NB4 (cell line): ENCODE measurements around the gene CBX7.

Experiments
- MYC ChIP-seq: IDR thresholded peaks from 2 replicates; pipeline ENCODE4 v1.6.1; 2011; ENCODE audit warnings: low read depth, low read length
- POLR2A ChIP-seq: IDR thresholded peaks from 2 replicates; pipeline ENCODE4 v1.6.1; 2011; ENCODE audit warnings: mild to moderate bottlenecking; ENCODE audit not compliant: insufficient read length; ENCODE audit errors: extremely low read depth
- TF ChIP-seq, protein P1 (sequence below): IDR thresholded peaks from one replicate; pipeline ENCODE4 v1.5.1; 2012; ENCODE audit warnings: low read depth, low read length
- TF ChIP-seq, protein P2 (sequence below): IDR thresholded peaks from 2 replicates; pipeline ENCODE4 v1.6.1; 2011; ENCODE audit warnings: low read depth, low read length

DNA sequence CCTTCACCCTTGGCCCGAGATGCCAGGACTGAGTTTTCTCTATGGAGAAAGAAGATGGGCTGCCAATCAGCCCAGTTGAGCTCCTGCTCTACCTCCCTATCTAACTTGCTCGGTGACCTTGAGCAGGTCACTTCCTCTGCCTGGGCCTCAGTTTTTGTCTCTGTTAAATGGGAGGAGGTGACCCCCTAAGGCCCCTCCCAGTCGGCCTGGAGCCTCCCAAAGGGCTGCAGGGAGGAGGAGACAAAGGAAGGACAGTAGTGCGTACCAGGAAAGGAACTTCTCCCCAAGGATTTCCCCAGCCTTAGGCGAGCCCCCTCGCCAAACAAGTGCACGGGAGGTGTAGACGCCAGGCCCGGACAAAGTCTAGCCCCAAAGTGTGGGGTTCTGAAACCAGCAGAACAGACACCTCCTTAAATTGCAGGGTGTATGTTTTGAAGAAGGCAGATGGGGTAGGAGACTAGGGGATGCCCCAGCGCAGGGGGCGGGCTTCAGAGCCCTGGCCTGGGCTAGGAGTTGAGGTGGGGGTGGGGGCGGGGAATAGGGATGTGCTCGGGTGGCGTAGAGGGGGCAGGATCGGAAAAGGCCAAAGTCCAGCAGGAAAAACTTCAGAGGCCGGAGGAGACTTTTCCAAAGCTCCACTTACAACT, 1.0 kb downstream of the CBX7 start:
- TF ChIP-seq, protein P1, sequence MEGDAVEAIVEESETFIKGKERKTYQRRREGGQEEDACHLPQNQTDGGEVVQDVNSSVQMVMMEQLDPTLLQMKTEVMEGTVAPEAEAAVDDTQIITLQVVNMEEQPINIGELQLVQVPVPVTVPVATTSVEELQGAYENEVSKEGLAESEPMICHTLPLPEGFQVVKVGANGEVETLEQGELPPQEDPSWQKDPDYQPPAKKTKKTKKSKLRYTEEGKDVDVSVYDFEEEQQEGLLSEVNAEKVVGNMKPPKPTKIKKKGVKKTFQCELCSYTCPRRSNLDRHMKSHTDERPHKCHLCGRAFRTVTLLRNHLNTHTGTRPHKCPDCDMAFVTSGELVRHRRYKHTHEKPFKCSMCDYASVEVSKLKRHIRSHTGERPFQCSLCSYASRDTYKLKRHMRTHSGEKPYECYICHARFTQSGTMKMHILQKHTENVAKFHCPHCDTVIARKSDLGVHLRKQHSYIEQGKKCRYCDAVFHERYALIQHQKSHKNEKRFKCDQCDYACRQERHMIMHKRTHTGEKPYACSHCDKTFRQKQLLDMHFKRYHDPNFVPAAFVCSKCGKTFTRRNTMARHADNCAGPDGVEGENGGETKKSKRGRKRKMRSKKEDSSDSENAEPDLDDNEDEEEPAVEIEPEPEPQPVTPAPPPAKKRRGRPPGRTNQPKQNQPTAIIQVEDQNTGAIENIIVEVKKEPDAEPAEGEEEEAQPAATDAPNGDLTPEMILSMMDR, result no peak
- no peak for TF ChIP-seq POLR2A
- TF ChIP-seq MYC, result no peak
- TF ChIP-seq, protein P2, sequence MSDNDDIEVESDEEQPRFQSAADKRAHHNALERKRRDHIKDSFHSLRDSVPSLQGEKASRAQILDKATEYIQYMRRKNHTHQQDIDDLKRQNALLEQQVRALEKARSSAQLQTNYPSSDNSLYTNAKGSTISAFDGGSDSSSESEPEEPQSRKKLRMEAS, result no peak
